ENCODE measurements around the gene WFDC5. TPM values are rescaled to one million over a fixed set of nuclear protein-coding genes. Genes with fewer than 3 reads are reported as not detected.
A peak's percentile ranks its signal among the peaks of the same experiment; 100 is the strongest.

Gene WFDC5
- total RNA-seq, 2 donors from 2014 or later: not detected

GRCh38 chr20:45118028-45118427, 3.1 kb upstream of the WFDC5 start:
- no peak for ATAC-seq
- intact Hi-C loops (cut with DNase I): no loop called here
- DNase-seq: no peak

- intact Hi-C loops (cut with DNase I): no loop called here
- no peak for DNase-seq
- no peak for ATAC-seq
Observed at GRCh38 chr20:45117581-45117980, 2.6 kb upstream of the WFDC5 start.

GRCh38 chr20:45115829-45116228, 855 bp upstream of the WFDC5 start:
- no peak for ATAC-seq

GRCh38 chr20:45115386-45115774, 406 bp upstream of the WFDC5 start:
- intact Hi-C loops (cut with DNase I): no loop called here
- ATAC-seq (no peak), DNase-seq (no peak)

More at GRCh38 chr20:45115829-45116228, 855 bp upstream of the WFDC5 start:
- intact Hi-C loops (cut with DNase I): no loop called here
- no peak for DNase-seq

GRCh38 chr20:45113865-45114264, 1.1 kb downstream of the WFDC5 start:
- ATAC-seq: no peak
- intact Hi-C loops (cut with DNase I): no loop called here
- DNase-seq: no peak

- intact Hi-C loops (cut with DNase I): no loop called here
- DNase-seq: no peak
- no peak for ATAC-seq
Observed at GRCh38 chr20:45112754-45113153, 2.2 kb downstream of the WFDC5 start.

GRCh38 chr20:45111799-45112471, 3.0 kb downstream of the WFDC5 start:
- no peak for ATAC-seq
- intact Hi-C loops (cut with DNase I): no loop called here
- no peak for DNase-seq

GRCh38 chr20:45111285-45111684, 3.7 kb downstream of the WFDC5 start:
- DNase-seq: no peak
- intact Hi-C loops (cut with DNase I): no loop called here

GRCh38 chr20:45110301-45110700, 4.7 kb downstream of the WFDC5 start:
- ATAC-seq (no peak), DNase-seq (no peak)
- intact Hi-C loops (cut with DNase I): no loop called here

More at GRCh38 chr20:45111285-45111684, 3.7 kb downstream of the WFDC5 start:
- no peak for ATAC-seq

- no peak for ATAC-seq
- intact Hi-C loops (cut with DNase I): no loop called here
- no peak for DNase-seq
Observed at GRCh38 chr20:45109634-45110033, 5.3 kb downstream of the WFDC5 start.

- no peak for DNase-seq
- ATAC-seq: no peak
Observed at GRCh38 chr20:45105317-45105716, 9.7 kb downstream of the WFDC5 start.

GRCh38 chr20:45104786-45105185, 10.2 kb downstream of the WFDC5 start:
- intact Hi-C loops (cut with DNase I): no loop called here
- ATAC-seq (no peak), DNase-seq (no peak)

More at GRCh38 chr20:45105317-45105716, 9.7 kb downstream of the WFDC5 start:
- intact Hi-C loops (cut with DNase I): no loop called here

GRCh38 chr20:45103072-45103471, 11.9 kb downstream of the WFDC5 start:
- DNase-seq: no peak
- intact Hi-C loops (cut with DNase I): no loop called here
- no peak for ATAC-seq

- ATAC-seq: peak in 1 of 2 donors; percentile 25
- intact Hi-C loops (cut with DNase I): no loop called here
- no peak for DNase-seq
Observed at GRCh38 chr20:45101333-45101850, 13.6 kb downstream of the WFDC5 start.

- ATAC-seq (peak in 1 of 2 donors; percentile 40), DNase-seq (no peak)
- intact Hi-C loops (cut with DNase I): no loop called here
Observed at GRCh38 chr20:45100563-45101245, 14.3 kb downstream of the WFDC5 start, which contains the start of gene KCNS1. Gene KCNS1, minus strand, starts transcription at chr20:45101127. Its CDS starts 1,891 bp downstream, at chr20:45099236.

GRCh38 chr20:45098103-45098773, 16.7 kb downstream of the WFDC5 start:
- ATAC-seq (peak in 1 of 2 donors; percentile 38), DNase-seq (peak; percentile 40)
- intact Hi-C loops (cut with DNase I): loop anchor here (5.0 to 10.0 kb wide), 3 partner anchors 56 to 197 kb away; no protein-coding TSS in a partner anchor

GRCh38 chr20:45097485-45098102, 17.4 kb downstream of the WFDC5 start:
- intact Hi-C loops (cut with DNase I): loop anchor here (5.0 to 10.0 kb wide), 3 partner anchors 55 to 197 kb away; no protein-coding TSS in a partner anchor
- peak; percentile 44 for DNase-seq
- ATAC-seq: peak in 1 of 2 donors; percentile 41

- no peak for DNase-seq
- intact Hi-C loops (cut with DNase I): loop anchor here (1.0 to 10.0 kb wide), 4 partner anchors 54 to 198 kb away; no protein-coding TSS in a partner anchor
Observed at GRCh38 chr20:45096781-45097180, 18.2 kb downstream of the WFDC5 start.

GRCh38 chr20:45095805-45096238, 19.2 kb downstream of the WFDC5 start:
- intact Hi-C loops (cut with DNase I): loop anchor here (1.0 to 10.0 kb wide), 4 partner anchors 54 to 199 kb away; no protein-coding TSS in a partner anchor
- DNase-seq: peak; percentile 58
- peak; percentile 39 to 55 for ATAC-seq

More at GRCh38 chr20:45096781-45097180, 18.2 kb downstream of the WFDC5 start:
- ATAC-seq: no peak
